Bone marrow (tissue), 2 donors: ENCODE data around the gene USP44.
"Not testable (repeated sequence)": the region's sequence is repeated elsewhere in the genome, so short reads cannot be mapped to it uniquely, and the experiment has no call there.

ENCODE experiments used
- DNase-seq, 2 donors: peaks; one replicate each; lab custom pipeline; 2025; lab: John Stamatoyannopoulos, UW

Gene USP44

GRCh38 chr12:95506707-95507523, 44.4 kb downstream of the USP44 start:
- no peak for DNase-seq

- DNase-seq, result no peak
Observed at GRCh38 chr12:95505039-95505438, 46.2 kb downstream of the USP44 start.

GRCh38 chr12:95504140-95504539, 47.1 kb downstream of the USP44 start:
- no peak for DNase-seq

GRCh38 chr12:95499772-95500171, 51.5 kb downstream of the USP44 start:
- no peak for DNase-seq

- DNase-seq, result no peak
Observed at GRCh38 chr12:95498968-95499367, 52.3 kb downstream of the USP44 start.

GRCh38 chr12:95497031-95497430, 54.2 kb downstream of the USP44 start:
- DNase-seq, result no peak

- no peak for DNase-seq
Observed at GRCh38 chr12:95495433-95495832, 55.8 kb downstream of the USP44 start.

GRCh38 chr12:95494888-95495287, 56.4 kb downstream of the USP44 start:
- DNase-seq, result no peak

GRCh38 chr12:95492462-95492861, 58.8 kb downstream of the USP44 start:
- DNase-seq, result no peak

GRCh38 chr12:95487024-95487423, 64.3 kb downstream of the USP44 start:
- DNase-seq, result no peak

- no peak for DNase-seq
Observed at GRCh38 chr12:95484524-95484923, 66.8 kb downstream of the USP44 start.

GRCh38 chr12:95482564-95482963, 68.7 kb downstream of the USP44 start:
- DNase-seq, result not testable (repeated sequence)

GRCh38 chr12:95481888-95482287, 69.4 kb downstream of the USP44 start:
- DNase-seq, result no peak

- DNase-seq, result no peak
Observed at GRCh38 chr12:95481072-95481471, 70.2 kb downstream of the USP44 start.

GRCh38 chr12:95480230-95480629, 71.0 kb downstream of the USP44 start:
- no peak for DNase-seq

GRCh38 chr12:95474660-95474958, 76.7 kb downstream of the USP44 start:
- no peak for DNase-seq

GRCh38 chr12:95473884-95474659, 77.2 kb downstream of the USP44 start, which contains the start of gene METAP2:
METAP2 (plus strand) TSS chr12:95474152; CDS start chr12:95474180, 28 bp downstream.
- DNase-seq, result peak; percentile 83 to 95

GRCh38 chr12:95473231-95473883, 77.9 kb downstream of the USP44 start:
- peak in 1 of 2 donors; percentile 43 for DNase-seq

GRCh38 chr12:95470300-95470699, 81.0 kb downstream of the USP44 start:
- DNase-seq, result no peak
